Neural crest cell (in vitro differentiated cells): ENCODE measurements around the gene FHIT. TPM values are rescaled to one million over a fixed set of nuclear protein-coding genes. Genes with fewer than 3 reads are reported as not detected.
A peak's percentile ranks its signal among the peaks of the same experiment; 100 is the strongest.

Experiments
- DNase-seq: peaks from one replicate; pipeline ENCODE4 v3.0.0; 2021; ENCODE audit warnings: low read depth, mixed read lengths, low spot score
- H3K27ac Mint-ChIP-seq: one replicate; pipeline ENCODE4 v1.8.0; 2021; ENCODE audit warnings: mild to moderate bottlenecking, mixed read lengths; ENCODE audit not compliant: unreplicated experiment
- H3K27me3 Mint-ChIP-seq: 2 replicates; pipeline ENCODE4 v1.8.0; 2021; ENCODE audit warnings: low read depth, mild to moderate bottlenecking, mixed read lengths
- H3K36me3 Mint-ChIP-seq: 2 replicates; pipeline ENCODE4 v1.8.0; 2021; ENCODE audit warnings: low read depth, mild to moderate bottlenecking, mixed read lengths
- H3K4me1 Mint-ChIP-seq: 2 replicates; pipeline ENCODE4 v1.8.0; 2021; ENCODE audit warnings: mixed read lengths
- H3K4me3 Mint-ChIP-seq: one replicate; pipeline ENCODE4 v1.8.0; 2021; ENCODE audit warnings: mild to moderate bottlenecking, mixed read lengths
- H3K9me3 Mint-ChIP-seq: 2 replicates; pipeline ENCODE4 v1.8.0; 2021; ENCODE audit warnings: mixed read lengths
- CTCF ChIP-seq: fragments of 200-600 bp; sonication (generic); conservative IDR thresholded peaks from 2 replicates; pipeline ENCODE4 v1.5.0; 2021; ENCODE audit warnings: antibody characterized with exemption, mild to moderate bottlenecking
- total RNA-seq: library from RNA; stranded (reverse); gene quantifications from 2 replicates; pipeline ENCODE4 v1.2.1, GENCODE V29; 2021

Gene FHIT
- total RNA-seq, 1 donor from 2014 or later = 5.2 TPM

GRCh38 chr3:61139686-61140085 lies 111.6 kb downstream of the FHIT start:
- Mint-ChIP-seq H3K27me3 (no peaks in the 10 kb centered on the region), H3K4me3 (no peak overlapping the region), H3K27ac (no peak overlapping the region), H3K4me1 (peaks cover 34% of the 10 kb centered on the region), H3K36me3 (peaks cover 4% of the 10 kb centered on the region), H3K9me3 (peaks cover 4% of the 10 kb centered on the region)
- DNase-seq = no peak
- no peak for TF ChIP-seq CTCF

- no peaks in the 10 kb centered on the region for H3K36me3 Mint-ChIP-seq
- no peak for DNase-seq
- no peaks in the 10 kb centered on the region for H3K27me3 Mint-ChIP-seq
- no peak overlapping the region for H3K27ac Mint-ChIP-seq
- peaks cover 34% of the 10 kb centered on the region for H3K4me1 Mint-ChIP-seq
- no peak for TF ChIP-seq CTCF
- H3K9me3 Mint-ChIP-seq = no peaks in the 10 kb centered on the region
- no peak overlapping the region for H3K4me3 Mint-ChIP-seq
These were observed 112.9 kb downstream of the FHIT start for GRCh38 chr3:61138401-61138800.

GRCh38 chr3:61136191-61136590 lies 115.1 kb downstream of the FHIT start:
- Mint-ChIP-seq H3K9me3 (no peaks in the 10 kb centered on the region), H3K4me3 (no peak overlapping the region), H3K4me1 (peaks cover 22% of the 10 kb centered on the region), H3K36me3 (no peaks in the 10 kb centered on the region), H3K27ac (peak overlapping the region; percentile 82), H3K27me3 (no peaks in the 10 kb centered on the region)
- TF ChIP-seq CTCF = no peak
- no peak for DNase-seq

GRCh38 chr3:61134532-61134931 lies 116.7 kb downstream of the FHIT start:
- Mint-ChIP-seq H3K9me3 (no peaks in the 10 kb centered on the region), H3K4me3 (no peak overlapping the region), H3K36me3 (no peaks in the 10 kb centered on the region), H3K27ac (no peak overlapping the region), H3K4me1 (peaks cover 5% of the 10 kb centered on the region), H3K27me3 (no peaks in the 10 kb centered on the region)
- no peak for TF ChIP-seq CTCF
- DNase-seq = no peak

- no peak for TF ChIP-seq CTCF
- no peak for DNase-seq
- Mint-ChIP-seq H3K27ac (no peak overlapping the region), H3K27me3 (no peaks in the 10 kb centered on the region), H3K4me1 (no peaks in the 10 kb centered on the region), H3K36me3 (no peaks in the 10 kb centered on the region), H3K9me3 (peaks cover 1% of the 10 kb centered on the region), H3K4me3 (no peak overlapping the region)
These were observed 119.2 kb downstream of the FHIT start for GRCh38 chr3:61132062-61132461.

- H3K36me3 Mint-ChIP-seq = peaks cover 12% of the 10 kb centered on the region
- no peaks in the 10 kb centered on the region for H3K4me1 Mint-ChIP-seq
- peaks cover 9% of the 10 kb centered on the region for H3K9me3 Mint-ChIP-seq
- TF ChIP-seq CTCF = no peak
- no peak overlapping the region for H3K27ac Mint-ChIP-seq
- no peak overlapping the region for H3K4me3 Mint-ChIP-seq
- H3K27me3 Mint-ChIP-seq = no peaks in the 10 kb centered on the region
- DNase-seq = no peak
These were observed 132.4 kb downstream of the FHIT start for GRCh38 chr3:61118830-61119229.
